GM12878 (cell line): ENCODE results near the gene CLK2. TPM values are rescaled to one million over a fixed set of nuclear protein-coding genes. Genes with fewer than 3 reads are reported as not detected.

Experiments
- BMI1 ChIP-seq: fragments of 450-650 bp; IDR thresholded peaks from 2 replicates; pipeline ENCODE4 v1.6.1; 2016; ENCODE audit warnings: mild to moderate bottlenecking, moderate library complexity, borderline replicate concordance
- CHD1 ChIP-seq: IDR thresholded peaks from 2 replicates; pipeline ENCODE4 v1.6.1; 2012; ENCODE audit warnings: low read depth, low read length, improper control_type of control experiment
- EED ChIP-seq: sonication (generic); IDR thresholded peaks from 2 replicates; pipeline ENCODE4 v1.6.1; 2016; ENCODE audit warnings: antibody characterized with exemption, low read depth
- ETV6 ChIP-seq, 2 experiments: fragments of 450-650 bp in 1 of 2; IDR thresholded peaks in 1 of 2; conservative IDR thresholded peaks in 1 of 2; 2 replicates each; pipeline ENCODE4 v1.6.1; 2014; ENCODE audit warnings: antibody characterized with exemption in 1 of 2, borderline replicate concordance in 1 of 2, low read depth in 1 of 2, mild to moderate bottlenecking in 1 of 2, moderate library complexity in 1 of 2
- EZH2 ChIP-seq: IDR thresholded peaks from 2 replicates; pipeline ENCODE4 v1.6.1; 2012; ENCODE audit warnings: low read depth, mild to moderate bottlenecking, control low read depth, inconsistent platforms, low read length, borderline replicate concordance; ENCODE audit not compliant: control insufficient read depth
- FOXM1 ChIP-seq: IDR thresholded peaks from 2 replicates; pipeline ENCODE4 v1.6.1; 2012; ENCODE audit warnings: low read depth, mild to moderate bottlenecking, inconsistent platforms, low read length, moderate library complexity
- IKZF1 ChIP-seq: fragments of 450-650 bp; conservative IDR thresholded peaks from 2 replicates; pipeline ENCODE4 v1.6.1; 2017; ENCODE audit warnings: antibody characterized with exemption, mild to moderate bottlenecking
- POLR2A ChIP-seq: IDR thresholded peaks from 2 replicates; pipeline ENCODE4 v1.6.1; 2011; ENCODE audit warnings: low read depth, mild to moderate bottlenecking, low read length
- POU2F2 ChIP-seq: IDR thresholded peaks from 3 replicates; pipeline ENCODE4 v1.6.1; 2011; ENCODE audit warnings: low read depth, mild to moderate bottlenecking, low read length, borderline replicate concordance
- TARDBP ChIP-seq: IDR thresholded peaks from 2 replicates; pipeline ENCODE4 v1.6.1; 2016; ENCODE audit warnings: borderline replicate concordance
- polyA plus RNA-seq, 11 experiments: library from polyadenylated mRNA; depleted of rRNA in 4 of 11; unstranded in 6 of 11; stranded (reverse) in 5 of 11; fragments of >200 nt; fragmentation: Nextera tagmentation in 4 of 11; fragmentation: Illumina TruSeq in 1 of 11; extraction: Ambion mirVana in 4 of 11; extraction: Trizol in 1 of 11; gene quantifications; 1 replicate in 1 of 11; 2 replicates in 10 of 11; pipeline versions ENCODE4 v1.2.1 to v1.2.3, GENCODE V29; 2011 to 2016; ENCODE audit warnings: inconsistent platforms in 2 of 11, missing spikeins in 2 of 11, low read depth in 1 of 11
- total RNA-seq, 4 experiments: library from RNA; depleted of rRNA in 3 of 4; stranded (reverse); fragments of >200 nt in 3 of 4; fragmentation: Illumina TruSeq in 1 of 4; extraction: Trizol in 1 of 4; gene quantifications; 2 replicates each; pipeline versions ENCODE4 v1.2.1 to v1.2.3, GENCODE V29; 2013 to 2021
- TF ChIP-seq, protein P1 (sequence below): fragments of 450-650 bp; IDR thresholded peaks from 2 replicates; pipeline ENCODE4 v1.6.1; 2016; ENCODE audit warnings: mild to moderate bottlenecking
- TF ChIP-seq, protein P2 (sequence below): IDR thresholded peaks from 2 replicates; pipeline ENCODE4 v1.6.1; 2011; ENCODE audit warnings: mild to moderate bottlenecking, low read depth, low read length, moderate library complexity; ENCODE audit not compliant: insufficient replicate concordance
- TF ChIP-seq, protein P3 (sequence below): IDR thresholded peaks from 2 replicates; pipeline ENCODE4 v1.6.1; 2011; ENCODE audit warnings: low read depth, low read length, improper control_type of control experiment, borderline replicate concordance
- TF ChIP-seq, protein P4 (sequence below): IDR thresholded peaks from 2 replicates; pipeline ENCODE4 v1.6.1; 2012; ENCODE audit warnings: low read length, inconsistent platforms

The CLK2 gene
- total and polyA plus RNA-seq, 10 of the 15 experiments (the other 5 are each of a cell fraction or from before 2014, with no cell fraction given): 11.1 to 83.7 (median 36.7) TPM

- TF ChIP-seq, protein P1, sequence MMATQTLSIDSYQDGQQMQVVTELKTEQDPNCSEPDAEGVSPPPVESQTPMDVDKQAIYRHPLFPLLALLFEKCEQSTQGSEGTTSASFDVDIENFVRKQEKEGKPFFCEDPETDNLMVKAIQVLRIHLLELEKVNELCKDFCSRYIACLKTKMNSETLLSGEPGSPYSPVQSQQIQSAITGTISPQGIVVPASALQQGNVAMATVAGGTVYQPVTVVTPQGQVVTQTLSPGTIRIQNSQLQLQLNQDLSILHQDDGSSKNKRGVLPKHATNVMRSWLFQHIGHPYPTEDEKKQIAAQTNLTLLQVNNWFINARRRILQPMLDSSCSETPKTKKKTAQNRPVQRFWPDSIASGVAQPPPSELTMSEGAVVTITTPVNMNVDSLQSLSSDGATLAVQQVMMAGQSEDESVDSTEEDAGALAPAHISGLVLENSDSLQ: no peak
- TF ChIP-seq IKZF1: no peak
- TF ChIP-seq, protein P2, sequence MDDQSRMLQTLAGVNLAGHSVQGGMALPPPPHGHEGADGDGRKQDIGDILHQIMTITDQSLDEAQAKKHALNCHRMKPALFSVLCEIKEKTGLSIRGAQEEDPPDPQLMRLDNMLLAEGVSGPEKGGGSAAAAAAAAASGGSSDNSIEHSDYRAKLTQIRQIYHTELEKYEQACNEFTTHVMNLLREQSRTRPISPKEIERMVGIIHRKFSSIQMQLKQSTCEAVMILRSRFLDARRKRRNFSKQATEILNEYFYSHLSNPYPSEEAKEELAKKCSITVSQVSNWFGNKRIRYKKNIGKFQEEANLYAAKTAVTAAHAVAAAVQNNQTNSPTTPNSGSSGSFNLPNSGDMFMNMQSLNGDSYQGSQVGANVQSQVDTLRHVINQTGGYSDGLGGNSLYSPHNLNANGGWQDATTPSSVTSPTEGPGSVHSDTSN: no peak
- no peak for TF ChIP-seq TARDBP
- TF ChIP-seq EZH2: no peak
- no peak for TF ChIP-seq EED
- TF ChIP-seq FOXM1: no peak
- TF ChIP-seq CHD1: no peak
- TF ChIP-seq ETV6 (conservative IDR thresholded peaks at IDR 0.05 in 1 of 2, IDR thresholded peaks at IDR 0.05 in 1 of 2; ENCODE audit: borderline replicate concordance in 1 of 2, low read depth in 1 of 2): no peak
- TF ChIP-seq, protein P3, sequence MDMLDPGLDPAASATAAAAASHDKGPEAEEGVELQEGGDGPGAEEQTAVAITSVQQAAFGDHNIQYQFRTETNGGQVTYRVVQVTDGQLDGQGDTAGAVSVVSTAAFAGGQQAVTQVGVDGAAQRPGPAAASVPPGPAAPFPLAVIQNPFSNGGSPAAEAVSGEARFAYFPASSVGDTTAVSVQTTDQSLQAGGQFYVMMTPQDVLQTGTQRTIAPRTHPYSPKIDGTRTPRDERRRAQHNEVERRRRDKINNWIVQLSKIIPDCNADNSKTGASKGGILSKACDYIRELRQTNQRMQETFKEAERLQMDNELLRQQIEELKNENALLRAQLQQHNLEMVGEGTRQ: no peak
- no peak for TF ChIP-seq POU2F2
- no peak for TF ChIP-seq BMI1
- no peak for TF ChIP-seq POLR2A
- TF ChIP-seq, protein P4, sequence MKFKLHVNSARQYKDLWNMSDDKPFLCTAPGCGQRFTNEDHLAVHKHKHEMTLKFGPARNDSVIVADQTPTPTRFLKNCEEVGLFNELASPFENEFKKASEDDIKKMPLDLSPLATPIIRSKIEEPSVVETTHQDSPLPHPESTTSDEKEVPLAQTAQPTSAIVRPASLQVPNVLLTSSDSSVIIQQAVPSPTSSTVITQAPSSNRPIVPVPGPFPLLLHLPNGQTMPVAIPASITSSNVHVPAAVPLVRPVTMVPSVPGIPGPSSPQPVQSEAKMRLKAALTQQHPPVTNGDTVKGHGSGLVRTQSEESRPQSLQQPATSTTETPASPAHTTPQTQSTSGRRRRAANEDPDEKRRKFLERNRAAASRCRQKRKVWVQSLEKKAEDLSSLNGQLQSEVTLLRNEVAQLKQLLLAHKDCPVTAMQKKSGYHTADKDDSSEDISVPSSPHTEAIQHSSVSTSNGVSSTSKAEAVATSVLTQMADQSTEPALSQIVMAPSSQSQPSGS: no peak
Observed at GRCh38 chr1:155295183-155295941, 22.1 kb upstream of the CLK2 start (continued).
